Stimulated activated effector memory CD8-positive, alpha-beta T cell treated with anti-CD3 and anti-CD28 coated beads, Interleukin-12 subunit alpha, Interleukin-12 subunit beta, amount 100 ng/mL, for 72 hours (primary cell): ENCODE data around the gene CHD2.
A peak's percentile ranks its signal among the peaks of the same experiment; 100 is the strongest.

ENCODE experiments used
- ATAC-seq: fragments of 150-1000 bp; cut with Tn5 transposase; 2 replicates; pipeline ENCODE4 v1.10.0; 2021
- DNase-seq, 2 donors: peaks; one replicate each; pipeline ENCODE4 v3.0.0; 2021 to 2022; ENCODE audit warnings: low spot score in 2 of 2
- H3K27ac Mint-ChIP-seq: one replicate; pipeline ENCODE4 v1.8.0; 2022; ENCODE audit warnings: mild to moderate bottlenecking, mixed read lengths
- H3K36me3 Mint-ChIP-seq: one replicate; pipeline ENCODE4 v1.8.0; 2022; ENCODE audit warnings: mild to moderate bottlenecking, mixed read lengths
- H3K4me1 Mint-ChIP-seq: one replicate; pipeline ENCODE4 v1.8.0; 2022; ENCODE audit warnings: mixed read lengths
- H3K4me3 Mint-ChIP-seq: one replicate; pipeline ENCODE4 v1.8.0; 2022; ENCODE audit warnings: mild to moderate bottlenecking, mixed read lengths
- H3K9me3 Mint-ChIP-seq: one replicate; pipeline ENCODE4 v1.8.0; 2022; ENCODE audit warnings: mixed read lengths

Gene CHD2

DNA sequence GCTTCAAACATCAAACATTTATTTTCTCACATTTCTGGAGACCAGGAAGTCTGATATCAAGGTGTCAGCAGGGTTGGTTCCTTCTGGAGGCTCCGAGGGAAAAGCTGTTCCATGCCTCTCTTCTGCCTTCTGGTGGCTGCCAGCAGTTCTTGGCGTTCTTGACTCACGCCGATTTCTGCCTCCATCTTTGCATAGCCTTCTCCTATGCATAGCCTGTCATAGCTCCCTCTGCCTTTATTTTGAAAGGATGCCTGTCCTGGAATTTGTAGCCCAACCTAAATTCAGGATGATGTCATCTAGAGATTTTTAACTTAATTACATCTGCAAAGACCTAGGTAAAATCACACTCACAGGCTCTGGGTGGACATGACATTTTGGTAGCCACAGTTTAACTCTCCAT is 118.5 kb downstream of the CHD2 start:
- Mint-ChIP-seq H3K4me1 (peaks cover 56% of the 10 kb centered on the region), H3K9me3 (no peaks in the 10 kb centered on the region), H3K27ac (peak overlapping the region; percentile 58), H3K36me3 (no peaks in the 10 kb centered on the region), H3K4me3 (no peak overlapping the region)
- no peak for DNase-seq
- no peak for ATAC-seq

DNA sequence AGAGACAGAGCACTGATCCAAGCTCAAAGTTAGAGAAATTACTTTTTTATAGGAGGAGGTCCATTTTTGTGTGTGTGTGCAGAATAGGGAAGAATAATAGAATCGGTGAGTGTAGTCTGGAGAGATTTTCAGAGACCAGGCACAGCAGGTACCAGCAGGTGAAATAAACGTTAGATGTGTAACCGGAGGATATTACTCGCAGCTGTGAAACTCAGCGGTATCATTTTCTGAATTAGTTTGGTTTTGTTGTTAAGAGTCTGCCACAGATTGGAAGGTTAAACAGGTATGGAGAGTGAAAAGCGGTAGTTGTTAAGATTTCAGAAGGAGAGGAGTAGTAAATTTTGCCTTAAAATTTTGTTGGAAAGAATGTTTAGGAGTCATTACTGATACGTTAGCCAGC is 119.0 kb downstream of the CHD2 start:
- H3K27ac Mint-ChIP-seq = peak overlapping the region; percentile 58
- peaks cover 61% of the 10 kb centered on the region for H3K4me1 Mint-ChIP-seq
- no peak for DNase-seq
- no peaks in the 10 kb centered on the region for H3K9me3 Mint-ChIP-seq
- H3K4me3 Mint-ChIP-seq = no peak overlapping the region
- no peaks in the 10 kb centered on the region for H3K36me3 Mint-ChIP-seq
- ATAC-seq = peak; percentile 43

- H3K4me1 Mint-ChIP-seq = peaks cover 70% of the 10 kb centered on the region
- H3K4me3 Mint-ChIP-seq = no peak overlapping the region
- DNase-seq (no peak), ATAC-seq (no peak)
- no peaks in the 10 kb centered on the region for H3K9me3 Mint-ChIP-seq
- H3K36me3 Mint-ChIP-seq = no peaks in the 10 kb centered on the region
- H3K27ac Mint-ChIP-seq = peak overlapping the region; percentile 58
Observed at GRCh38 chr15:93019971-93020370, 119.8 kb downstream of the CHD2 start.

- DNase-seq (no peak), ATAC-seq (peak; percentile 50)
- no peaks in the 10 kb centered on the region for H3K9me3 Mint-ChIP-seq
- peak overlapping the region; percentile 28 for H3K4me3 Mint-ChIP-seq
- peaks cover 82% of the 10 kb centered on the region for H3K4me1 Mint-ChIP-seq
- peak overlapping the region; percentile 58 for H3K27ac Mint-ChIP-seq
- H3K36me3 Mint-ChIP-seq = no peaks in the 10 kb centered on the region
Observed at GRCh38 chr15:93020976-93021772, 121.0 kb downstream of the CHD2 start.

GRCh38 chr15:93024293-93024692 is 124.2 kb downstream of the CHD2 start:
- no peak for ATAC-seq
- DNase-seq = no peak
- Mint-ChIP-seq H3K27ac (peak overlapping the region; percentile 58), H3K9me3 (no peaks in the 10 kb centered on the region), H3K4me1 (peaks cover 89% of the 10 kb centered on the region), H3K36me3 (peaks cover under 1% of the 10 kb centered on the region), H3K4me3 (no peak overlapping the region)

DNA sequence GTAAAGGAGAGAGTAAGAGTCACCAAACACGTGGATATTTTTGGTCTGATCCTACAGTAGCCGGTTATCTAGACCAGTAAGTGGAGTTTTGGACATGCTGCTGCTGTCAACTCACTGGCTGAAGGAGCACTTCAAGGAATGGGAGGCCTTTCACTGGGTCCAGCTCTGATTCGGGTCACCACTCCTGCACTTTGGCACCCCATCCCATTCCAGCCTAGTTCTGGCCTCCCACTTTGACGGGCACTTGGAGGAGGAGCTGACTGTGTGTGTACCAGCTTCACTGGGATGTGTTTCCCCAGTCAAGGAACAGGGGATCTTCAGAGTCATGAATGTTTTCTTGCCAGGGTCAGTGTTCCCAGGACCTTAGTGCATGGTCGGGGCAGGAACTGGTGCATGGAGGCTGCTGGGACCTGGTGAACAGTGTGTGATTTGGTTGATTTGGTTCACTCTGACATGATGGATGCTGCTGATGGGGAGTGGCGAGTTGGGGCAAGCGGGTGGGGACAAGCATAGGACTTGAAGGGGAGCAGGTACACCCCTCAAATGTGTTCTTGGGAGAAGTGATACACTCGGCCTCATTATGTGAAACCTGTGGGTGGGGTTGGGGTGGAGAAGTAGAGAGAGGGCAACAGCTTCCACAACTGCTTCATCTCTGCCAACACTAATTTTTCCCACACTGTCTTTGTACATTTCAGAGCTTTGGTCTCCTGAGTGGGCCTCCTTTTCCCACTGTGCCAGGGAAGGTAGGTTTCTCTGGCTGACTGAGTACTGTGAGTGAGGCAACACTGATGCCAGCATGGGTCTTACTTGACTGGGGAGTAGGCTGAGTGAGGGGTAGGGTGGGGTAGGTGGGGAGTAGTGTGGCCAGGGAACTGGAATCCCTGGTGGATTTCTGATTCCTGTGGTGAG is 124.8 kb downstream of the CHD2 start:
- no peak overlapping the region for H3K4me3 Mint-ChIP-seq
- no peak for ATAC-seq
- DNase-seq = no peak
- H3K36me3 Mint-ChIP-seq = peaks cover 6% of the 10 kb centered on the region
- peak overlapping the region; percentile 58 for H3K27ac Mint-ChIP-seq
- H3K4me1 Mint-ChIP-seq = peaks cover 90% of the 10 kb centered on the region
- H3K9me3 Mint-ChIP-seq = no peaks in the 10 kb centered on the region

- DNase-seq (no peak), ATAC-seq (peak; percentile 36)
- Mint-ChIP-seq H3K36me3 (peaks cover 6% of the 10 kb centered on the region), H3K4me3 (no peak overlapping the region), H3K4me1 (peaks cover 90% of the 10 kb centered on the region), H3K27ac (peak overlapping the region; percentile 58), H3K9me3 (no peaks in the 10 kb centered on the region)
Observed at GRCh38 chr15:93025625-93025982, 125.5 kb downstream of the CHD2 start.

GRCh38 chr15:93026380-93026817 is 126.3 kb downstream of the CHD2 start:
- Mint-ChIP-seq H3K36me3 (peaks cover 6% of the 10 kb centered on the region), H3K27ac (peak overlapping the region; percentile 58), H3K4me3 (no peak overlapping the region), H3K4me1 (peaks cover 84% of the 10 kb centered on the region), H3K9me3 (no peaks in the 10 kb centered on the region)
- DNase-seq = no peak
- ATAC-seq = no peak

DNA sequence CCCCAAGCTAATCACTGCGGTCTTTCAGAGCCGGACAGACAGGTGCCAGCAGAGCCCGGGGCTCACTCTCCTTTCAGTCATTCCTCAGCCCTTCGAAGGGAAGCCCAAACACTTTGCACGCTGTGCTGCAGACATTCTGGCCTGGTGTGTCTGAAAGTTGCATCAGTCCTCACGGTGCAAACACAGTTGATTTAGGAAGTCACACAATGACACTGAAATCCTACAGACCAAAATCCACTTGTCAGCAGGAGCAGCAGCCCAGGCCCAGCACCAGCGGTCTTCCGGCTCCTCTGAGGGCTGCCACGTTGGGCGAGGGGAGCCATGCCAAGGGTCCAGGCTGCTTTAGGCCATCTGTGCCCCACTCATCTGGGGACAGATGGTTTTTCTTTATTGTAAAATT is 127.3 kb downstream of the CHD2 start:
- Mint-ChIP-seq H3K9me3 (no peaks in the 10 kb centered on the region), H3K27ac (peak overlapping the region; percentile 58), H3K4me1 (peaks cover 74% of the 10 kb centered on the region), H3K4me3 (no peak overlapping the region), H3K36me3 (peaks cover 6% of the 10 kb centered on the region)
- DNase-seq (no peak), ATAC-seq (no peak)

DNA sequence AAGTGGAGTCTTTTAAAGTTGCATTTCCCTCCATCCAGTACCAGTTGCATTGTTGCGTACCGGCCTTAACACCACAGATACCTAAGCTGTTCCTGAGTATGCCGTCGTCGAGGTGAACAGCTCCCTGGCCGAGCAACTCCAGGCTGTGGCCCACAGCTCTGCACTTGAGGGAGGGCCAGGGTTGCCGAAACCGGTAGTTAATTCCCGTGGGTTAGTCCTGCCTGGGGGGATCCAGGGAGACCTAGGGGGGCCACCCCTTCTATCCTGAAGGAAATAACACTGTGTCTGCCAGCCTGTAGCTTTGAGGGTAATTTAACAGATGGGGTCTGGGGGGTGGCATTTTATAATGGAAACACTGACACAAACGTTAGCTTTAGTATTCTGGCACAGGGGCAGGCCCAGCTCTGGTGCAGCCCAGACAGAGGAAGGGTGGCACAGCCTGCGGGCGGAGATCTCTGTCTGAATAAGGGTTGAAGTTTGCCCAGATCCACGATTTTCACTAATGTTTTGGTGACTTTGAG is 128.0 kb downstream of the CHD2 start:
- Mint-ChIP-seq H3K4me3 (no peak overlapping the region), H3K27ac (peak overlapping the region; percentile 84), H3K4me1 (peaks cover 66% of the 10 kb centered on the region), H3K9me3 (no peaks in the 10 kb centered on the region), H3K36me3 (peaks cover 6% of the 10 kb centered on the region)
- no peak for ATAC-seq
- DNase-seq = no peak

DNA sequence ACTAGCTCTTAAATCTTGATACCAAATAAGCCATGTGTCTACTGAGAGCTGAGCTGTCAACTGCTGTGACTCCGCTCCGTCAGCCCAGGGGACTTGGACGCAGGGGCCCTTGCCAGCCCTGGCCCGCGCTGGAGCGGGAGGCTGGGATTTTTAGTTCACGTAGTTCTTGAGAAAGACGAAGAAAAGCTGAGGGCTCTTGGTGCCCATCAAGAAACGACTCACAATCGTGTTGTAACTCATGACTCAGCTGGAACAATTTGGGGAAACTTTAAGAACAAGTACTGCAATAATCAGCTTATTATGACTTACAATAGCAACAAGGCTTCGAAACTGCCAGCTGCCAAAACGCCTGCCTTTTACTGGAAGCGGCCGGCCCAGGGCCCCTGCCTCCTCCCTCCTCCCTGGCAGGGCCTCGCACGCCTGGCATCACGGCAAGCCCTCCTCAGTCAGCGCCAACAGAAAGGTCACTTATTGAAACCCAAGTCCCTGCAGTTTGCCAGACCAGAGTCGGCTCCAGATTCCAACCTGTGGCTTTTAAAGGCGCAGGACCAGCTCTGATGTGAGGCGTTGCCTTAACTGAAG is 128.6 kb downstream of the CHD2 start:
- ATAC-seq (no peak), DNase-seq (no peak)
- H3K27ac Mint-ChIP-seq = peak overlapping the region; percentile 84
- no peak overlapping the region for H3K4me3 Mint-ChIP-seq
- H3K4me1 Mint-ChIP-seq = peaks cover 60% of the 10 kb centered on the region
- H3K9me3 Mint-ChIP-seq = no peaks in the 10 kb centered on the region
- peaks cover 6% of the 10 kb centered on the region for H3K36me3 Mint-ChIP-seq

- no peaks in the 10 kb centered on the region for H3K9me3 Mint-ChIP-seq
- no peak for ATAC-seq
- peaks cover 54% of the 10 kb centered on the region for H3K4me1 Mint-ChIP-seq
- peaks cover 6% of the 10 kb centered on the region for H3K36me3 Mint-ChIP-seq
- H3K27ac Mint-ChIP-seq = peak overlapping the region; percentile 84
- H3K4me3 Mint-ChIP-seq = no peak overlapping the region
- no peak for DNase-seq
Observed at GRCh38 chr15:93029214-93029835, 129.2 kb downstream of the CHD2 start.

GRCh38 chr15:93029836-93030429 is 129.8 kb downstream of the CHD2 start:
- H3K9me3 Mint-ChIP-seq = no peaks in the 10 kb centered on the region
- DNase-seq (no peak), ATAC-seq (no peak)
- H3K36me3 Mint-ChIP-seq = peaks cover 6% of the 10 kb centered on the region
- peaks cover 49% of the 10 kb centered on the region for H3K4me1 Mint-ChIP-seq
- no peak overlapping the region for H3K4me3 Mint-ChIP-seq
- H3K27ac Mint-ChIP-seq = peak overlapping the region; percentile 84

DNA sequence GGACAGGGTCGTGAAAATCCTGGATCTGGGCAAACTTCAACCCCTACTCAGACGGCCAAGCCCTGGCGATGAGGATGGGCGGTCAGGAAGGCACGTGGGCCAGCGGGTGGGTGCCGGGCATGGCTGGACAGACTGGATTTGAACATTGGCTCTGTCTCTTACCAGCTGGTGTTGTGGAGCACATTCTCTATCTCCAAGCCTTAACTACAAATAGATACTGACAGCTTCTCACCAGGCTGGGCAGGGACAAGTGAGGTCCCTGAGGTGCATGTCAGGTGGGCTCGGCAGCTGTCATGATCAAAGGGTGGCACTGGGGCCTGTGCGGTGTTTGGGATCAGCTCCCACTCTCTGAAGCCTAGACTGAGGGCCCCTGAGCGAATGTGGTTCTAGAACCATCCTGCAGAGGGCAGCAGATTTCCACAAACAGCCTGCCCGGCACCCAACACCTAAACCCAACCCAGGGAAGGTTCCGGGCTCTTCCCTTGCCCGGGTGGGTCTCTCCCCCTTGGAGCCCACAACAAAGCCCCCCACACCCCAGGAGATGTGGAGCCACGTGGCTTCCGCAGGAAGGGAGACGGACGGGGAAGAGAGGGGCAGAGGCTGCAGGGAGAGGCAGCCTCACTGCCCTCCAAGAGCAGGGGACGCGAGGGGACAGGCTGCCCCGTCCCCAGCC is 130.4 kb downstream of the CHD2 start:
- Mint-ChIP-seq H3K4me3 (no peak overlapping the region), H3K36me3 (peaks cover 6% of the 10 kb centered on the region)

More for the DNA sequence above, 130.4 kb downstream of the CHD2 start:
- Mint-ChIP-seq H3K27ac (peak overlapping the region; percentile 84), H3K9me3 (no peaks in the 10 kb centered on the region), H3K4me1 (peaks cover 49% of the 10 kb centered on the region)
- DNase-seq (peak; percentile 59 to 85), ATAC-seq (peak; percentile 79)
